WTC11 (cell line): ENCODE data around the gene SETX. TPM values are rescaled to one million over a fixed set of nuclear protein-coding genes. Genes with fewer than 3 reads are reported as not detected.

Experiments
- ATAC-seq: fragments of 200-7000 bp; cut with Tn5 transposase; 2 replicates; pipeline ENCODE4 v1.10.0; 2021; ENCODE audit warnings: mild to moderate bottlenecking, moderate library complexity
- CTCF ChIA-PET: fragments of 300-600 bp; sonication (Branson Sonifier 250); formaldehyde crosslinking; loops from one replicate; lab custom pipeline; 2021; ENCODE audit warnings: antibody characterized with exemption; lab: Charles Lee
- POLR2A ChIA-PET: fragments of 350-600 bp; sonication (Branson Sonifier 250); formaldehyde crosslinking; loops from one replicate; lab custom pipeline; 2021; ENCODE audit warnings: antibody characterized with exemption; lab: Charles Lee
- DNase-seq: peaks from one replicate; pipeline ENCODE4 v3.0.0; 2021; ENCODE audit warnings: low spot score
- H3K27ac Mint-ChIP-seq: 2 replicates; pipeline ENCODE4 v1.8.0; 2021; ENCODE audit warnings: mixed read lengths
- H3K27me3 Mint-ChIP-seq: 2 replicates; pipeline ENCODE4 v1.8.0; 2021; ENCODE audit warnings: low read depth, mild to moderate bottlenecking, moderate library complexity, mixed read lengths
- H3K36me3 Mint-ChIP-seq: 2 replicates; pipeline ENCODE4 v1.8.0; 2021; ENCODE audit warnings: mixed read lengths
- H3K4me1 Mint-ChIP-seq: 2 replicates; pipeline ENCODE4 v1.8.0; 2022; ENCODE audit warnings: mixed read lengths
- H3K4me3 Mint-ChIP-seq: 2 replicates; pipeline ENCODE4 v1.8.0; 2021; ENCODE audit warnings: mild to moderate bottlenecking, moderate library complexity, mixed read lengths
- H3K9me3 Mint-ChIP-seq: 2 replicates; pipeline ENCODE4 v1.8.0; 2021; ENCODE audit warnings: mixed read lengths
- ATF1 ChIP-seq: sonication (generic); formaldehyde crosslinking; IDR thresholded peaks from 2 replicates; pipeline ENCODE4 v1.8.1; 2023; ENCODE audit warnings: mild to moderate bottlenecking, moderate library complexity, missing genetic modification reagents
- ATF6 ChIP-seq: sonication (generic); formaldehyde crosslinking; IDR thresholded peaks from 2 replicates; pipeline ENCODE4 v1.8.1; 2023; ENCODE audit warnings: mild to moderate bottlenecking, missing genetic modification reagents
- CTCF ChIP-seq: fragments of 200-600 bp; IDR thresholded peaks from 2 replicates; pipeline ENCODE4 v1.8.0; 2022; ENCODE audit warnings: antibody characterized with exemption
- ELF4 ChIP-seq: sonication (generic); formaldehyde crosslinking; IDR thresholded peaks from 2 replicates; pipeline ENCODE4 v1.8.1; 2022; ENCODE audit warnings: low read depth, mild to moderate bottlenecking, moderate library complexity, missing genetic modification reagents
- ERG ChIP-seq: fragments of 250-450 bp; sonication (Bioruptor Pico); IDR thresholded peaks from 2 replicates; pipeline ENCODE4 v1.8.0; 2021; ENCODE audit warnings: mild to moderate bottlenecking
- ETV6 ChIP-seq: sonication (generic); formaldehyde crosslinking; IDR thresholded peaks from 2 replicates; pipeline ENCODE4 v1.8.1; 2022; ENCODE audit warnings: mild to moderate bottlenecking, missing genetic modification reagents
- FOXJ3 ChIP-seq: sonication (generic); formaldehyde crosslinking; IDR thresholded peaks from 2 replicates; pipeline ENCODE4 v1.9.0; 2021; ENCODE audit warnings: missing genetic modification reagents, mild to moderate bottlenecking, borderline replicate concordance
- GRHL2 ChIP-seq: fragments of 250-450 bp; sonication (Bioruptor Pico); IDR thresholded peaks from 2 replicates; pipeline ENCODE4 v1.8.0; 2022; ENCODE audit warnings: mild to moderate bottlenecking, moderate library complexity; ENCODE audit not compliant: insufficient replicate concordance, severe bottlenecking
- KAT7 ChIP-seq: sonication (generic); formaldehyde crosslinking; IDR thresholded peaks from 2 replicates; pipeline ENCODE4 v1.8.1; 2023; ENCODE audit warnings: missing genetic modification reagents, mild to moderate bottlenecking, borderline replicate concordance
- NR3C1 ChIP-seq: sonication (generic); formaldehyde crosslinking; conservative IDR thresholded peaks from 2 replicates; pipeline ENCODE4 v1.8.1; 2023; ENCODE audit warnings: low read depth, mild to moderate bottlenecking, missing genetic modification reagents
- PRDM15 ChIP-seq: sonication (generic); formaldehyde crosslinking; IDR thresholded peaks from 2 replicates; pipeline ENCODE4 v1.8.0; 2022; ENCODE audit warnings: missing genetic modification reagents
- PREB ChIP-seq: sonication (generic); formaldehyde crosslinking; IDR thresholded peaks from 2 replicates; pipeline ENCODE4 v1.8.1; 2022; ENCODE audit warnings: mild to moderate bottlenecking, missing genetic modification reagents, moderate library complexity, borderline replicate concordance
- PRRX2 ChIP-seq: fragments of 250-450 bp; sonication (Bioruptor Pico); IDR thresholded peaks from 2 replicates; pipeline ENCODE4 v1.8.0; 2021; ENCODE audit warnings: mild to moderate bottlenecking
- RELA ChIP-seq: sonication (generic); formaldehyde crosslinking; IDR thresholded peaks from 2 replicates; pipeline ENCODE4 v1.8.1; 2022; ENCODE audit warnings: missing genetic modification reagents, mild to moderate bottlenecking, borderline replicate concordance
- SMAD4 ChIP-seq: sonication (generic); formaldehyde crosslinking; IDR thresholded peaks from 2 replicates; pipeline ENCODE4 v1.8.0; 2022; ENCODE audit warnings: mild to moderate bottlenecking, missing genetic modification reagents
- SP1 ChIP-seq: sonication (generic); formaldehyde crosslinking; conservative IDR thresholded peaks from 2 replicates; pipeline ENCODE4 v1.8.1; 2022; ENCODE audit warnings: missing genetic modification reagents
- ZMAT4 ChIP-seq: fragments of 250-450 bp; sonication (Bioruptor Pico); IDR thresholded peaks from 2 replicates; pipeline ENCODE4 v1.9.0; 2021; ENCODE audit warnings: mild to moderate bottlenecking
- ZNF396 ChIP-seq: fragments of 250-450 bp; sonication (Bioruptor Pico); IDR thresholded peaks from 2 replicates; pipeline ENCODE4 v1.8.0; 2021; ENCODE audit warnings: mild to moderate bottlenecking, moderate library complexity, borderline replicate concordance
- ZNF671 ChIP-seq: fragments of 250-450 bp; sonication (Bioruptor Pico); IDR thresholded peaks from 2 replicates; pipeline ENCODE4 v1.8.0; 2021; ENCODE audit warnings: mild to moderate bottlenecking
- total RNA-seq: library from RNA; stranded (reverse); gene quantifications from 3 replicates; pipeline ENCODE4 v1.2.3, GENCODE V29; 2021

SETX gene
- total RNA-seq, 1 experiment from 2014 or later: 30.1 TPM

- TF ChIP-seq ATF1: no peak
- no peak for TF ChIP-seq ZNF396
- no peak for TF ChIP-seq FOXJ3
- no peak for TF ChIP-seq NR3C1
- TF ChIP-seq PRDM15 (CRISPR knock-in tag): no peak
- no peak for TF ChIP-seq PREB (CRISPR knock-in tag)
- no peak for TF ChIP-seq ERG
Measured at GRCh38 chr9:132346177-132346576, 8.6 kb downstream of the SETX start (continued).

GRCh38 chr9:132341177-132341840, 13.5 kb downstream of the SETX start:
- CTCF ChIA-PET: no interaction called here
- no peaks in the 10 kb centered on the region for H3K9me3 Mint-ChIP-seq
- H3K27me3 Mint-ChIP-seq: no peaks in the 10 kb centered on the region
- POLR2A ChIA-PET: no interaction called here
- H3K36me3 Mint-ChIP-seq: peaks cover 73% of the 10 kb centered on the region
- no peak for DNase-seq
- TF ChIP-seq GRHL2 (CRISPR knock-in tag): no peak
- no peak for TF ChIP-seq KAT7 (CRISPR knock-in tag)
- TF ChIP-seq PRRX2 (CRISPR knock-in tag): no peak
- TF ChIP-seq ETV6: no peak
- TF ChIP-seq ZNF671 (CRISPR knock-in tag): no peak
- no peak for TF ChIP-seq PREB (CRISPR knock-in tag)
- no peak for TF ChIP-seq RELA (CRISPR knock-in tag)
- TF ChIP-seq ELF4: no peak
- no peak for TF ChIP-seq ZMAT4 (CRISPR knock-in tag)
- no peak for TF ChIP-seq NR3C1
- TF ChIP-seq, all 79 proteins: peak for 0
- Mint-ChIP-seq H3K4me1 (no peaks in the 10 kb centered on the region), H3K4me3 (no peak overlapping the region), H3K27ac (no peak overlapping the region)
- no peak for ATAC-seq

- Mint-ChIP-seq H3K36me3 (peaks cover 78% of the 10 kb centered on the region), H3K27me3 (no peaks in the 10 kb centered on the region), H3K4me3 (no peak overlapping the region), H3K9me3 (no peaks in the 10 kb centered on the region), H3K4me1 (no peaks in the 10 kb centered on the region), H3K27ac (no peak overlapping the region)
- ChIA-PET CTCF (no interaction called here), POLR2A (no interaction called here)
- ATAC-seq (no peak), DNase-seq (no peak)
- no peak for TF ChIP-seq SP1 (CRISPR knock-in tag)
- TF ChIP-seq ATF6 (CRISPR knock-in tag): no peak
- no peak for TF ChIP-seq CTCF
- no peak for TF ChIP-seq SMAD4 (CRISPR knock-in tag)
Measured at GRCh38 chr9:132334364-132334763, 20.4 kb downstream of the SETX start.
